Sigmoid colon (tissue), 4 donors: ENCODE results near the gene ZNF692.

Experiments
- CTCF ChIP-seq, 4 experiments: fragments of 450-650 bp in 3 of 4; fragments of 200-600 bp in 1 of 4; IDR thresholded peaks; one replicate each; pipeline ENCODE4 v1.5.1; 2016 to 2019; ENCODE audit warnings: antibody characterized with exemption in 4 of 4, mild to moderate bottlenecking in 3 of 4, moderate library complexity in 2 of 4
- EP300 ChIP-seq, 4 donors: sonication (generic); formaldehyde crosslinking; IDR thresholded peaks; one replicate each; pipeline ENCODE4 v1.6.1; 2017; ENCODE audit warnings: antibody characterized with exemption in 4 of 4

DNA sequence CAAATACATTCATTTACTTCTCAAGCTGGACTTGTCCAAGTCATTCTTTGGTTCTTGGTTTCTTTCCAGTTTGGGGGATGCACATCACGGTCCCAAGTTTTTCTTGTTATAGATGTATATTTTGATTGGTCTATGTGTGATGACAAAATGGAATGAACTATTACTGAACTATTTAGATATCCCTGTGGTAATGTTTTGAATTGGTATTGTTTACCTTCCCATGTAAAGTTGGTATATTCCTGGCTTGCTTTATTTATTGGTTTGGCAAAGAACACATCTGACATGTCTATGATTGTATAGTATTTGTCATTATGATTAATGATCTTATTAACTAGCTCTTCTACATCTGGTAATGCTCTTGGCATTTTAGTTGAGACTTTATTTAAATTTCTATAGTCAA is 22.4 kb upstream of the ZNF692 start:
- TF ChIP-seq CTCF (IDR thresholded peaks at IDR 0.05) (no peak), EP300 (IDR thresholded peaks at IDR 0.05) (no peak)
